GM19238 (cell line): ENCODE data around the gene TMEM91.
"Not testable (repeated sequence)": the region's sequence is repeated elsewhere in the genome, so short reads cannot be mapped to it uniquely, and the experiment has no call there.

Experiments used
- DNase-seq: peaks from one replicate; pipeline ENCODE4 v3.0.0; 2011; ENCODE audit warnings: low spot score; ENCODE audit not compliant: insufficient read length

TMEM91 gene

DNA sequence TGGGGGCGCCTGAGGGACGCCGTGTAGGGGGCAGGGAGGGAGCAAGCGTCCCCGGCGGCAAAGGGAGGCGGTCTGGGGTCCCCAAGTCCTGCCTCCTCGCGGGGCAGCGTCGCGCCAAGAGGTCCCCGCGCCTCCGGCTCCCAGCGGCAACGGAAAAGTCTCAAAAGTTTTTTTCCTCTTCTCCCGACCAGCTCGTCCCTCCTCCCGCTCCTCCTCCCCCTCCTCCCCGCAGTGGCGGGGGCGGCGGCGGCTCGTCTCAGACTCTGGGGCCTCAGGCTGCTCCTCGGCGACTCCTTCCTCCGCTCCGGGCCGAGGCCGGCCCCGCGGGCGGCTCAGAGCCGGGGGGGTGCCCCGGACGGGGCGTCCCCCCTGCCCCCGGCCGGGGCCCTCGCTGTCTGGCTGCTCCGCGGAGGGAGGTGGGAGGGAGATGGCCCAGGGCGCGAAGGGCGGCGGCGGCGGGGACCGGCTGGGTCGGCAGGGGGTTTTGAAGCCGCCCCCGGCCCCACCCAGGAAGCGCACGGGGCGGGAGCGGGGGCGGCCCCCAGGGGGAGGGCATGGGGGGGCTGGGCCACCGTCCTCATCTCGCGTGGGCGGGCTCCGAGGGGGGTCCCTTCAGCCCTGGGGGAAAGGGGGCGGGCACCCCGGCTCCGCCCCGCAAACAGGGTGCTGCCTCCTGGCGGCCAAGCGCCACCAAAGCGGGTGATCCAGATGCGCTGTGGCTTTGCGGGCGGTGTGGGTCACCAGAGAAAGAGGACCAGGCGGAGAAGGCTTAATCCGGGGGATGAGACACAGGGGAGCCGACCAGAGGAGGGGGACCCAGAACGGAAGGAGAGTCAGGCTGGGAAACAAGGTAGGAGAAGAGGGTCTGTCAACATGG is 22.6 kb upstream of the TMEM91 start, which contains the start of gene TGFB1:
Gene TGFB1 (minus strand): TSS at position 457 of the 877 bp plus-strand sequence. CDS start 878 bp downstream, outside the sequence.
- peak; percentile 95 for DNase-seq

GRCh38 chr19:41354343-41354953 is 21.9 kb upstream of the TMEM91 start:
- DNase-seq: no peak

GRCh38 chr19:41355035-41355434 is 21.3 kb upstream of the TMEM91 start:
- no peak for DNase-seq

- DNase-seq: no peak
Observed at GRCh38 chr19:41355802-41356201, 20.5 kb upstream of the TMEM91 start.

GRCh38 chr19:41356984-41357739 is 19.2 kb upstream of the TMEM91 start:
- no peak for DNase-seq

- no peak for DNase-seq
Observed at GRCh38 chr19:41357746-41358145, 18.6 kb upstream of the TMEM91 start.

DNA sequence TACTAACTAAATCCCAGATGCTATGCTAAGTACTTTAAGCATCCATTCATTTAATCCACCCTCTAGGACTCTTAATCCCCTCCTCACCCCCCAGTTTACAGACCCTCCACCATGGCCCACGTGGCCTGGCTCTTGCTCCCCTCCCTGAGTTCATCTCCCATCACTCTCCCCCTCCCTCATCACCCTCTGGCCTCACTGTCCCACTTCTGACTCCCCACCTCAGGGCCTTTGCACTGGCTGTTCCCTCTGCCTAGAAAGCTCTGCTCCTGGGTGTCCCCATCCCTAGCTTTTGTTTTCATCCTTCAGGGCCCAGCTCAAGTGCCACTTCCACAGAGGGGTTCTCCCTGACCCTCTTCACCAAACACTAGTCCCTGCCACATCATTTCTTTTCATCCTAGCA is 16.6 kb upstream of the TMEM91 start:
- no peak for DNase-seq

DNA sequence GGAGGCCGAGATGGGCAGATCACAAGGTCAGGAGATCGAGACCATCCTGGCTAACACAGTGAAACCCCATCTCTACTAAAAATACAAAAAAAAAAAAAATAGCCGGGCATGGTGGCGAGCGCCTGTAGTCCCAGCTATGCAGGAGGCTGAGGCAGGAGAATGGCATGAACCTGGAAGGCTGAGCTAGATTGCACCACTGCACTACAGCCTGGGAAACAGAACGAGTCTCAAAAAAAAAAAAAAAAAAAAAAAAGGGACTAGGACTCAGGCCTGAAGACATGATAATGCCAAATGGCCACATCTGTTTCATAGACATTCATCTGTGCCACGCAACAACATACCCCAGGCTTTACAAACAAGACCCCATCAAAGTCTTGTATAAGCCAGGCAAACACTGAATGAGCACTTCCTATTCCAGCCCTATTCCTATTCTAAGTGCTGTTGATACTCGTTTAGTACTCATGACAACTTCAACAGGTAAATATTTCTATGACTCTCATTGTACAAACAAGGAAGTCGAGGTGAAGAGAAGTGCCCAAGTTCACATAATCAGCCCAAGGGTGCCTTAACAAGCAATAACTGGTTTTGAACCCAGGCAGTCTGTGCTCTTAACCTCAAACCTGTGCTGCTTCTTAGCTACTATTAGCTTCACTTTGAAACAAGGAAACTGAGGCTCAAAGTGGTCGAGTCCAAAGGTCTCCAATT is 14.0 kb upstream of the TMEM91 start:
- DNase-seq: no peak

DNA sequence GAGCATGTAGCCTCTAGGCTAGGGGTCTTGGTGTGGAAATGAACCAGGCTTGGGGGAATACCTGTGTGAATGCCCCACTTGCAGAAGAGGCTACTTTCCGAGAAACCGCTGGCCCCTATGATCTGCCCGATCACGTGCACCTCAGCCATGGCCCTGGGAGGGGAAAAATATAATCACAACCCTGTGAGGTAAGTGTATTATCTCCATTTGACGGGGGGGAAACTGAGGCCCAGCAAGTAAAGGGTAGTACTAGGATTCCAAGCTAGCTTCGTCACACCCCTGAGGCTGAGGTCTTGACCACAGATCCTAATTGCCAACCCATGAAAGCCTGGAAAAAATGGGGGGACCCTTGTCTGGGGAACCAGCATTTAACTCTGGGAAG is 13.0 kb upstream of the TMEM91 start:
- no peak for DNase-seq

GRCh38 chr19:41363753-41364523 is 12.4 kb upstream of the TMEM91 start, which contains the start of gene B9D2:
B9D2 (minus strand) TSS chr19:41364149; CDS start chr19:41363519, 630 bp downstream.
- peak; percentile 85 for DNase-seq

DNA sequence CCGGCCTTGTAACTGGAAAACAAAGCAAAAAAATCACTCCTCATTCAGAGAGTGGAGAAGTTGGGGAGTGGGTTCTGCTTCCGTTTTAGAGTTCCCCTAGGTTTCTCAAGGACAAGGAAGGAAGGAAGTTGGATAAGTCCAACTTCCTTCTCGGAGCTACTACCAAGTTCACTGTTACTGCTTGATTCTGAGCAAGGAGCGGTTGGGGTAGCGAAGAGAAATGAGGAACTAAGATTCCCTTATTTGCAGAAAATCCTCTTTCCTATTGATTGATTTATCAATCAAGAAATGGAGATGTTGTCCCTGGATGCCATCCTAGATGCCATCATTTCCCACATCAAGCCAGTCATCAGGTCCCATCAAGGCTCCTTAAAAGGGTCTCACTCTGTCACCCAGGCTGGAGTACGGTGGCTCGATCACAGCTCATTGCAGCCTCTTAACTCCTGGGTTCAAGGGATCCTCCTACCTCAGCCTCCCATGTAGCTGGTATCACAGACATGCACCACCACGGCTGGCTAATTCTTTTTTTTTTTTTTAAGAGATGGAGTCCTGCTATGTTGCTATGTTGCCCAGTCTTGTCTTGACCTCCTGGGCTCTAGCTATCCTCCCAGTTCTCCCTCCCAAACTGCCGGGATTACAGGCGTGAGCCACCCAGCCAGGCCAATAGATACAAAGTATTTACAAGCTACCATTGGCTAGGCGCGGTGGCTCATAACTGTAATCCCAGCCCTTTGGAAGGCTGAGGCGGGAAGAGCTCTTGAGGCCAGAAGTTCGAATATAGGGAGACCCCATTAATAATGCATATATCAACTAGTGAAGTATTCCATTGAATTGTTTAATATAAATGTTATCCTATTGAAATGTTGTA is 11.6 kb upstream of the TMEM91 start:
- no peak for DNase-seq

DNA sequence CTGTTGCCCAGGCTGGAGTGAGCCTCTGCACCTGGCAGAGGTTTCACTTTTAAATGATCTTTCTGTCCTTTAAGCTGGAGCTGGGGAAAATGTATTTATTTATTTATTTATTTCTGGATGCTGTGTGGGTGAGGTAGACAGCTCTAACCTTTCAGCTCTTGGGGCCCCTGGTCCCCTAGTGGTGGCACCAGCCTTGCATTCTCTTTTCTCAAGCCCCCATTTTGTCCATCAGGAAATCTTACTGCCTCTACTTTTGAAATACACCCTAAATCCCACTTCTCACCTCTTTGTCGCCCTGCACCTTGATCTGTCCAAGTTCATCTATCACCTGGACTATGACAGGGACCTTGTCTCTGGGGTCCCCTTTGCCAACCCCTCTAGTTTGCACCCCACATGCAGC is 10.2 kb upstream of the TMEM91 start:
- DNase-seq: no peak

DNA sequence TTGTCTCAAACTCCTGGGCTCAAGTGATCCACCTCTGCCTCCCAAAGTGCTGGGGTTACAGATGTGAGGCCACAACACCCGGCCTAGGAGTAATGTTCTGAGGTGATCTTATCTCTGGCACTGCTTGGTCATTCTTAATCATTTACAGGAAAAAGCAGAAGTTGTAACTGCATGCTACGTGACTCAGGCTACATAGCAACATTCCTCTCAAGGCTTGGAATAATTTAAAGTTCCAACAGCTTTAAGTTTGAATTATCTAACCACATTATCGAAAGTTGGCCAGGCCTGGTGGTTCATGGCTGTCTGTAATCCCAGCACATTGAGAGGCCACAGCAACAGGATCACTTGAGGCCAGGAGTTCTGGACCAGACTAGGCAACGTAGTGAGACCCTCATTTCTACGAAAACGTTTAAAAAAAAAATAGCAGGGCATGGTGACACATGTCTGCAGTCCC is 8.5 kb upstream of the TMEM91 start:
- DNase-seq: peak; percentile 29

- DNase-seq: no peak
Observed at GRCh38 chr19:41369769-41370168, 6.6 kb upstream of the TMEM91 start.

GRCh38 chr19:41371119-41371518 is 5.2 kb upstream of the TMEM91 start:
- not testable (repeated sequence) for DNase-seq

DNA sequence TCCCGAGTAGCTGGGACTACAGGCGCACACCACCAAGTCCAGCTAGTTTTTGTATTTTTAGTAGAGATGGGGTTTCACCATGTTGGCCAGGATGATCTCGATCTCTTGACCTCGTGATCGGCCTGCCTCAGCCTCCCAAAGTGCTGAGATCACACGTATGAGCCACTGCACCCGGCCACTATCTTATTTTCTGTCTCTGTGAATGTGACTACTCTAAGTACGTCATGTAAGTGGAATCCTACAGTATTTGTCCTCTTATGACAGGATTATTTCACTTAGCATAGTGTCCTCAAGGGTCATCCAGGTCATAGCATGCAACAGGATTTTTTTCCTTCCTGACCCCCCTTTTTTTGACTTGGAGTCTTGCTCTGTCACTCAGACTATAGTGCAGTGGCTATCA is 4.8 kb upstream of the TMEM91 start:
- no peak for DNase-seq

DNA sequence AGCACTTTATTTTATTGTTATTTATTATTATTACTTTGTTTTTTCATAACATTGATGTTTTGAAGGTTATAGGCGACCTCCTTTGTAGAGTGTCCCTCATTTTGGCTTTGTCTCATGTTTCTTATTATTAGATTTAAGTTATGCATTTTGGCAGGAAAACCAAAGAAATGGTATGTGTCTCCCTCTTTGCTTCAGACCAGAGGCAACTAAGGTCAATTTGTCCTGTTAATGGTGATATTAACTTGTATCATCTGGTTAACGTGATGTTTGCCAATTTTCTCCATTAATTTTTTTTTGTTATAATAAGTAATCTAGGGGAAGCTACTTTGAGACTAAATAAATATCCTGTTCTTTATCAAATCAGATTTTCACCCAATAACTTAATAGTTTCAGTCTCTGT is 3.8 kb upstream of the TMEM91 start:
- DNase-seq: no peak

DNA sequence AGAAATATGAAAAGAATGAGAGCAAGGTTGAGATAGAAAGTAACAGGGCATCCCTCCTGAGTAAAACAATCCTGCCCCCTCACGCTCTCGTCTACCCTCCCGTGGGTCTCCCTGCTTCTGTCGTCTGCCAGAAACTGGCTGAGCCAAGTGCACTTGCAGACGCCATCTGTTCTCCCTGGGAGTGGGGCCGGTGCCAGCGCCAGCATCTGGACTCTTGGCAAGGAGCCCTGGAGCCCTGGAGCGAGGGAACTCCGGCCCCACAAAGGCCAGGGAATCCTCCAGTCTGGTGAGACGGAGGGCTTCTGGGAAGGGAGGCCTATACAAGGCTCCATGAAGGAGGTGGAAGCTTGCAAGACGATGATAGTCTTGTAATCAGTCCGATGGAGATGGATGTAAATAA is 2.3 kb upstream of the TMEM91 start:
- DNase-seq: no peak

GRCh38 chr19:41376998-41377365 is 649 bp downstream of the TMEM91 start:
- DNase-seq: no peak
